Endothelial cell of umbilical vein (primary cell): ENCODE measurements around the gene PRC1. TPM values are rescaled to one million over a fixed set of nuclear protein-coding genes. Genes with fewer than 3 reads are reported as not detected.

ENCODE experiments used
- BruUV-seq: library from RNA; stranded (reverse); fragments of 400-500 nt; replicated peaks from 2 replicates; lab custom pipeline; 2021; lab: Mats Ljungman, UMichigan
- CTCF ChIA-PET: fragments of 300-600, 350-600 bp; sonication (Branson Sonifier 250); formaldehyde crosslinking; loops from one replicate; lab custom pipeline; 2021; ENCODE audit warnings: antibody characterized with exemption, inconsistent platforms; lab: Charles Lee
- POLR2A ChIA-PET: fragments of 300-600, 350-600 bp; sonication (Branson Sonifier 250); formaldehyde crosslinking; loops from one replicate; lab custom pipeline; 2021; ENCODE audit warnings: antibody characterized with exemption, inconsistent platforms; lab: Charles Lee
- DNase-seq: peaks from one replicate; pipeline ENCODE4 v3.0.0-alpha.2; 2011; ENCODE audit warnings: low read depth, low spot score
- FAIRE-seq: peaks from 2 replicates; lab custom pipeline; 2011; peaks lifted over from hg19 to GRCh38; lab: Jason Lieb, UNC
- H2AFZ ChIP-seq: 2 replicates; pipeline ENCODE4 v1.6.0; 2012; ENCODE audit warnings: low read depth, low read length, control low read depth, inconsistent platforms
- H3K27ac ChIP-seq: 2 replicates; pipeline ENCODE4 v1.5.1; 2011; ENCODE audit warnings: low read depth, mild to moderate bottlenecking, control low read depth, low read length, moderate library complexity; ENCODE audit not compliant: insufficient read depth
- H3K27me3 ChIP-seq, 2 experiments: 2 replicates each; pipeline versions ENCODE4 v1.6.0 to v1.6.1; 2011; ENCODE audit warnings: low read length in 2 of 2, mixed read lengths in 1 of 2; ENCODE audit not compliant: control insufficient read depth in 2 of 2, insufficient read depth in 2 of 2
- H3K36me3 ChIP-seq, 2 experiments: 2 replicates in 1 of 2; 3 replicates in 1 of 2; pipeline ENCODE4 v1.5.1; 2011; ENCODE audit warnings: low read length in 2 of 2, mild to moderate bottlenecking in 1 of 2, moderate library complexity in 1 of 2; ENCODE audit not compliant: control insufficient read depth in 2 of 2, insufficient read depth in 2 of 2; ENCODE audit errors: extremely low read depth in 1 of 2
- H3K4me1 ChIP-seq: 3 replicates; pipeline ENCODE4 v1.5.1; 2011; ENCODE audit warnings: mild to moderate bottlenecking, low read length; ENCODE audit not compliant: control insufficient read depth, insufficient read depth; ENCODE audit errors: extremely low read depth
- H3K4me2 ChIP-seq: 2 replicates; pipeline ENCODE4 v1.6.1; 2011; ENCODE audit warnings: low read length, control low read depth, mixed read lengths; ENCODE audit not compliant: insufficient read depth
- H3K4me3 ChIP-seq, 3 experiments: fragments of 200-600 bp in 1 of 3; sonication (generic), shearing (Covaris generic) in 1 of 3; replicated peaks in 1 of 3; 2 replicates each; pipeline ENCODE4 v1.5.1; 2011 to 2016; ENCODE audit warnings: control low read depth in 3 of 3, low read length in 3 of 3, mild to moderate bottlenecking in 2 of 3, inconsistent platforms in 1 of 3, low read depth in 1 of 3, moderate library complexity in 1 of 3; ENCODE audit not compliant: insufficient read depth in 1 of 3
- H3K79me2 ChIP-seq: 2 replicates; pipeline ENCODE4 v1.6.0; 2012; ENCODE audit warnings: low read length, inconsistent platforms; ENCODE audit not compliant: control insufficient read depth, insufficient read depth
- H3K9ac ChIP-seq: replicated peaks from 2 replicates; pipeline ENCODE3; 2011; ENCODE audit warnings: low read length, control low read depth; ENCODE audit not compliant: insufficient read depth; ENCODE audit errors: extremely low read depth
- H3K9me1 ChIP-seq: replicated peaks from 3 replicates; pipeline ENCODE4 v1.6.0; 2011; ENCODE audit warnings: mild to moderate bottlenecking, low read length; ENCODE audit not compliant: control insufficient read depth, insufficient read depth; ENCODE audit errors: extremely low read depth
- H3K9me3 ChIP-seq: replicated peaks from 2 replicates; pipeline ENCODE4 v1.5.1; 2012; ENCODE audit warnings: low read length, inconsistent platforms; ENCODE audit not compliant: control insufficient read depth, insufficient read depth
- H4K20me1 ChIP-seq: replicated peaks from 2 replicates; pipeline ENCODE3; 2011; ENCODE audit warnings: mild to moderate bottlenecking, low read length; ENCODE audit not compliant: control insufficient read depth, insufficient read depth; ENCODE audit errors: extremely low read depth
- CTCF ChIP-seq, 2 donors: IDR thresholded peaks; 1 replicate in 1 of 2; 2 replicates in 1 of 2; pipeline ENCODE4 v1.5.1; 2011; ENCODE audit warnings: low read length in 2 of 2, mild to moderate bottlenecking in 2 of 2, moderate library complexity in 2 of 2, control low read depth in 1 of 2, inconsistent platforms in 1 of 2, low read depth in 1 of 2; ENCODE audit not compliant: insufficient read depth in 1 of 2; ENCODE audit errors: extremely low read depth in 1 of 2
- EZH2 ChIP-seq: IDR thresholded peaks from 2 replicates; pipeline ENCODE4 v1.6.1; 2012; ENCODE audit warnings: borderline replicate concordance, low read depth, mild to moderate bottlenecking, moderate library complexity, low read length, inconsistent platforms; ENCODE audit not compliant: severe bottlenecking
- FOS ChIP-seq: IDR thresholded peaks from 2 replicates; pipeline ENCODE4 v1.6.1; 2011; ENCODE audit warnings: mild to moderate bottlenecking, low read length, moderate library complexity, borderline replicate concordance; ENCODE audit not compliant: insufficient read depth
- GATA2 ChIP-seq: IDR thresholded peaks from 2 replicates; pipeline ENCODE4 v1.7.0; 2011; ENCODE audit warnings: low read depth, mild to moderate bottlenecking, moderate library complexity, mixed read lengths, low read length; ENCODE audit not compliant: insufficient read length, insufficient read depth
- JUN ChIP-seq: IDR thresholded peaks from 2 replicates; pipeline ENCODE4 v1.6.1; 2011; ENCODE audit warnings: borderline replicate concordance, low read depth; ENCODE audit not compliant: insufficient read length, insufficient read depth
- MAX ChIP-seq: IDR thresholded peaks from 2 replicates; pipeline ENCODE4 v1.6.1; 2011; ENCODE audit not compliant: insufficient read depth, insufficient read length
- MYC ChIP-seq: IDR thresholded peaks from one replicate; pipeline ENCODE4 v1.6.1; 2011; ENCODE audit warnings: mild to moderate bottlenecking, low read depth, low read length
- POLR2A ChIP-seq: IDR thresholded peaks from 2 replicates; pipeline ENCODE4 v1.6.1; 2012; ENCODE audit warnings: low read depth, mild to moderate bottlenecking, control low read depth, low read length
- POLR2AphosphoS5 ChIP-seq: IDR thresholded peaks from 2 replicates; pipeline ENCODE4 v1.6.1; 2012; ENCODE audit warnings: low read depth, mild to moderate bottlenecking, control low read depth, low read length, moderate library complexity; ENCODE audit not compliant: insufficient read depth
- dilution Hi-C: fragments of 300-500 bp; cut with MboI; formaldehyde crosslinking; loops from one replicate; pipeline ENCODE4 v1.15.0; 2019; ENCODE audit warnings: low sequenced_read_pairs; ENCODE audit not compliant: extremely low pct_ligation_motif_present
- intact Hi-C: fragments of 100-400 bp; cut with micrococcal nuclease; formaldehyde crosslinking; loops from one replicate; pipeline ENCODE4 v1.10.0; 2022
- polyA plus RNA-seq, 4 experiments: library from polyadenylated mRNA; depleted of rRNA in 3 of 4; stranded (reverse) in 3 of 4; unstranded in 1 of 4; fragments of >200 nt; gene quantifications; 2 replicates each; pipeline versions ENCODE4 v1.2.1 to v1.2.3, GENCODE V29; 2011 to 2012; ENCODE audit warnings: missing spikeins in 1 of 4
- total RNA-seq: library from RNA; stranded (reverse); gene quantifications from 2 replicates; pipeline ENCODE4 v1.2.3, GENCODE V29; 2021

Gene PRC1
- total and polyA plus RNA-seq, 2 donors (not counting 3 experiments of a cell fraction or from before 2014, with no cell fraction given): 171 to 280 TPM

DNA sequence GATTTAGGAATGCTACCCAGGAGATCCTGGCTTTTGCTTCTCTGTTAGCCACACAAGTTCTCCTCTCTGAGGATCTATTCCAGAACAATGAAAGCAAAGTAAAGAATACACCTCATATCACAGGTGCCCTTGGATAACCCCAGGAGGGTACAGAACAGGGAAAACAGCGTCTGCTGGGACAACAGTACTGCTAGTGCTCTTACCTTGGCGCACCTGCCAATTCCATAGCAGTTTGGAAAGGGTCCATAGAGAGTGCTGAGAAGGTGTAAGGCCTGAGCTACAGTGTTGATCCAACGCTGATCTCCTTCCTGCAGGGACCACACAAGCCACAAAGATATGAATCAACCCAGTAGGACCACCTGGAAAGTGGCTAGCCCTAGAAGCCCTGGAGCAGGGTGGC lies 12.9 kb upstream of the PRC1 start:
- Histone ChIP-seq H3K9me1 (no peaks in the 10 kb centered on the region), H3K9me3 (no peaks in the 10 kb centered on the region), H3K4me2 (no peak overlapping the region), H3K27me3 (no peaks in the 10 kb centered on the region), H3K27ac (no peak overlapping the region), H4K20me1 (no peaks in the 10 kb centered on the region), H3K79me2 (no peaks in the 10 kb centered on the region), H3K36me3 (peaks cover 11 to 32% of the 10 kb centered on the region in 2 experiments), H2AFZ (no peak overlapping the region), H3K4me3 (no peak overlapping the region), H3K4me1 (no peaks in the 10 kb centered on the region), H3K9ac (no peak overlapping the region)
- CTCF ChIA-PET: interaction anchor here (1.9 kb wide), 1 partner anchor 51 kb away, joined by 5 read pairs; no protein-coding TSS in a partner anchor
- TF ChIP-seq MYC (no peak), GATA2 (no peak), POLR2AphosphoS5 (no peak), JUN (no peak), FOS (no peak), CTCF (IDR thresholded peaks at IDR 0.05; ENCODE audit: extremely low read depth in 1 of 2, insufficient read depth in 1 of 2, low read depth in 1 of 2, low read length in 2 of 2) (no peak), MAX (no peak), POLR2A (no peak), EZH2 (no peak)
- dilution Hi-C loops (no loop called here), intact Hi-C loops (no loop called here)
- FAIRE-seq (no peak), DNase-seq (no peak)
- POLR2A ChIA-PET: no interaction called here
- BruUV-seq: no TSS peak
